ENCODE measurements around the gene PROCA1.

DNA sequence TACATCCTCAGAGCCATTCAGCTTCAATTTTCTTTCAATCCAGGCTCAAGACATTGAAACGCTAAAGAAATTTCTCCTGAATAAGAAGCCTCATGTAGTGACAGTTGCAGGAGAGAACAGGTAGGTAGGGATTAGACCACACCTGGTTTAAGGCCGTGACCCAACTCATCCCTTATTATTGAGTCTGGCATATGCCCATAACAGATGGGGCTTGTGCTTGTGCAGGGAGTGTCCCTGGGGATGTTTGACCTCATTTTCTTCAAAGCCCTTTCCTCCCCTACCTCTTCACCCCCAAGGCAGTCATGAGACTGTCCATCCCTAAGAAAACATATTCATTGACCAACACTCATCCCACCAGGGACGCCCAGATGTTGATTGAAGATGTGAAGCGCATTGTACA lies 25.4 kb downstream of the PROCA1 start:
- TF ChIP-seq FOXJ3 (CRISPR knock-in tag; IDR thresholded peaks at IDR 0.05) = no peak
- TF ChIP-seq, protein P1, sequence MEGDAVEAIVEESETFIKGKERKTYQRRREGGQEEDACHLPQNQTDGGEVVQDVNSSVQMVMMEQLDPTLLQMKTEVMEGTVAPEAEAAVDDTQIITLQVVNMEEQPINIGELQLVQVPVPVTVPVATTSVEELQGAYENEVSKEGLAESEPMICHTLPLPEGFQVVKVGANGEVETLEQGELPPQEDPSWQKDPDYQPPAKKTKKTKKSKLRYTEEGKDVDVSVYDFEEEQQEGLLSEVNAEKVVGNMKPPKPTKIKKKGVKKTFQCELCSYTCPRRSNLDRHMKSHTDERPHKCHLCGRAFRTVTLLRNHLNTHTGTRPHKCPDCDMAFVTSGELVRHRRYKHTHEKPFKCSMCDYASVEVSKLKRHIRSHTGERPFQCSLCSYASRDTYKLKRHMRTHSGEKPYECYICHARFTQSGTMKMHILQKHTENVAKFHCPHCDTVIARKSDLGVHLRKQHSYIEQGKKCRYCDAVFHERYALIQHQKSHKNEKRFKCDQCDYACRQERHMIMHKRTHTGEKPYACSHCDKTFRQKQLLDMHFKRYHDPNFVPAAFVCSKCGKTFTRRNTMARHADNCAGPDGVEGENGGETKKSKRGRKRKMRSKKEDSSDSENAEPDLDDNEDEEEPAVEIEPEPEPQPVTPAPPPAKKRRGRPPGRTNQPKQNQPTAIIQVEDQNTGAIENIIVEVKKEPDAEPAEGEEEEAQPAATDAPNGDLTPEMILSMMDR (IDR thresholded peaks at IDR 0.05) = no peak
- TF ChIP-seq RCOR1 (IDR thresholded peaks at IDR 0.05; ENCODE audit: low read length) = no peak
- no peak for TF ChIP-seq EP300 (IDR thresholded peaks at IDR 0.05; ENCODE audit: borderline replicate concordance in 1 of 2, low read depth in 1 of 2, low read length in 1 of 2)
- TF ChIP-seq, protein P2, sequence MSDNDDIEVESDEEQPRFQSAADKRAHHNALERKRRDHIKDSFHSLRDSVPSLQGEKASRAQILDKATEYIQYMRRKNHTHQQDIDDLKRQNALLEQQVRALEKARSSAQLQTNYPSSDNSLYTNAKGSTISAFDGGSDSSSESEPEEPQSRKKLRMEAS (IDR thresholded peaks at IDR 0.05; ENCODE audit: low read depth) = no peak
- TF ChIP-seq, protein P3, sequence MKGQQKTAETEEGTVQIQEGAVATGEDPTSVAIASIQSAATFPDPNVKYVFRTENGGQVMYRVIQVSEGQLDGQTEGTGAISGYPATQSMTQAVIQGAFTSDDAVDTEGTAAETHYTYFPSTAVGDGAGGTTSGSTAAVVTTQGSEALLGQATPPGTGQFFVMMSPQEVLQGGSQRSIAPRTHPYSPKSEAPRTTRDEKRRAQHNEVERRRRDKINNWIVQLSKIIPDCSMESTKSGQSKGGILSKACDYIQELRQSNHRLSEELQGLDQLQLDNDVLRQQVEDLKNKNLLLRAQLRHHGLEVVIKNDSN (IDR thresholded peaks at IDR 0.05; ENCODE audit: borderline replicate concordance, low read depth) = no peak
- no peak for TF ChIP-seq POLR2AphosphoS5 (IDR thresholded peaks at IDR 0.05; ENCODE audit: low read depth, low read length)
